Esophagus squamous epithelium (tissue), 4 donors: Measurements from ENCODE around the gene DGAT2L6.

ENCODE experiments used
- CTCF ChIP-seq, 6 experiments: fragments of 450-650 bp in 4 of 6; fragments of 200-600 bp in 2 of 6; sonication (generic) in 2 of 6; IDR thresholded peaks; one replicate each; pipeline ENCODE4 v1.5.1; 2016 to 2019; ENCODE audit warnings: antibody characterized with exemption in 6 of 6, mild to moderate bottlenecking in 4 of 6, moderate library complexity in 4 of 6
- POLR2A ChIP-seq, 4 donors: fragments of 450-650 bp; IDR thresholded peaks; one replicate each; pipeline ENCODE4 v1.6.1; 2017; ENCODE audit warnings: antibody characterized with exemption in 4 of 4, mild to moderate bottlenecking in 4 of 4, moderate library complexity in 3 of 4

GRCh38 chrX:70247252-70247651, 70.0 kb downstream of the DGAT2L6 start:
- TF ChIP-seq CTCF (IDR thresholded peaks at IDR 0.05): no peak
- no peak for TF ChIP-seq POLR2A (IDR thresholded peaks at IDR 0.05)
